Uterus (tissue), 4 donors: Measurements from ENCODE around the gene ZBTB5. TPM values are rescaled to one million over a fixed set of nuclear protein-coding genes. Genes with fewer than 3 reads are reported as not detected.
A peak's percentile ranks its signal among the peaks of the same experiment; 100 is the strongest.
"Not testable (repeated sequence)": the region's sequence is repeated elsewhere in the genome, so short reads cannot be mapped to it uniquely, and the experiment has no call there.

Source experiments
- DNase-seq, 2 donors: peaks; one replicate each; pipeline ENCODE4 v3.0.0-alpha.2; 2019 to 2020
- H3K27ac ChIP-seq, 2 donors: fragments of 200-600 bp; sonication (generic); 1 replicate in 1 of 2; 2 replicates in 1 of 2; pipeline ENCODE4 v1.5.1; 2016 to 2018
- H3K27me3 ChIP-seq, 2 donors: fragments of 200-600 bp; sonication (generic); one replicate each; pipeline ENCODE4 v1.5.1; 2018 to 2019; ENCODE audit warnings: control low read depth in 1 of 2
- H3K36me3 ChIP-seq, 2 donors: fragments of 200-600 bp; sonication (generic); one replicate each; pipeline ENCODE4 v1.5.1; 2019; ENCODE audit warnings: control low read depth in 1 of 2
- H3K4me1 ChIP-seq, 2 donors: fragments of 200-600 bp; sonication (generic); one replicate each; pipeline ENCODE4 v1.5.1; 2018 to 2019; ENCODE audit warnings: control low read depth in 1 of 2
- H3K4me3 ChIP-seq, 2 donors: fragments of 200-600 bp; sonication (generic); 1 replicate in 1 of 2; 2 replicates in 1 of 2; pipeline ENCODE4 v1.5.1; 2018 to 2019; ENCODE audit warnings: mild to moderate bottlenecking in 1 of 2
- H3K9me3 ChIP-seq, 2 donors: fragments of 200-600 bp; sonication (generic); one replicate each; pipeline ENCODE4 v1.5.1; 2019; ENCODE audit warnings: control low read depth in 1 of 2
- CTCF ChIP-seq, 4 experiments: fragments of 200-600 bp in 2 of 4; fragments of 450-650 bp in 2 of 4; sonication (generic) in 2 of 4; IDR thresholded peaks; one replicate each; pipeline ENCODE4 v1.5.1; 2016 to 2019; ENCODE audit warnings: antibody characterized with exemption in 4 of 4, mild to moderate bottlenecking in 2 of 4, moderate library complexity in 1 of 4
- POLR2A ChIP-seq, 2 donors: fragments of 450-650 bp; IDR thresholded peaks; one replicate each; pipeline ENCODE4 v1.6.1; 2016; ENCODE audit warnings: antibody characterized with exemption in 2 of 2, mild to moderate bottlenecking in 1 of 2, moderate library complexity in 1 of 2
- intact Hi-C: fragments of 100-400 bp; cut with DNase I; formaldehyde crosslinking; loops from one replicate; pipeline ENCODE4 v1.15.1; 2023; ENCODE audit warnings: low total_unique reads
- total RNA-seq, 4 donors: library from RNA; depleted of rRNA in 3 of 4; stranded (reverse); fragments of >200 nt in 3 of 4; gene quantifications; one replicate each; pipeline versions ENCODE4 v1.1.0 to v1.2.4, GENCODE V29; 2014 to 2023
- donor health status: DM: yes; HTN: yes; CAD: no.

ZBTB5 gene, protein sequence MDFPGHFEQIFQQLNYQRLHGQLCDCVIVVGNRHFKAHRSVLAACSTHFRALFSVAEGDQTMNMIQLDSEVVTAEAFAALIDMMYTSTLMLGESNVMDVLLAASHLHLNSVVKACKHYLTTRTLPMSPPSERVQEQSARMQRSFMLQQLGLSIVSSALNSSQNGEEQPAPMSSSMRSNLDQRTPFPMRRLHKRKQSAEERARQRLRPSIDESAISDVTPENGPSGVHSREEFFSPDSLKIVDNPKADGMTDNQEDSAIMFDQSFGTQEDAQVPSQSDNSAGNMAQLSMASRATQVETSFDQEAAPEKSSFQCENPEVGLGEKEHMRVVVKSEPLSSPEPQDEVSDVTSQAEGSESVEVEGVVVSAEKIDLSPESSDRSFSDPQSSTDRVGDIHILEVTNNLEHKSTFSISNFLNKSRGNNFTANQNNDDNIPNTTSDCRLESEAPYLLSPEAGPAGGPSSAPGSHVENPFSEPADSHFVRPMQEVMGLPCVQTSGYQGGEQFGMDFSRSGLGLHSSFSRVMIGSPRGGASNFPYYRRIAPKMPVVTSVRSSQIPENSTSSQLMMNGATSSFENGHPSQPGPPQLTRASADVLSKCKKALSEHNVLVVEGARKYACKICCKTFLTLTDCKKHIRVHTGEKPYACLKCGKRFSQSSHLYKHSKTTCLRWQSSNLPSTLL
- 10 to 100 TPM in 3 of 4 donors, 1 to 10 TPM in 1; 6.5 to 22.0 (median 13.3) TPM for total RNA-seq

DNA sequence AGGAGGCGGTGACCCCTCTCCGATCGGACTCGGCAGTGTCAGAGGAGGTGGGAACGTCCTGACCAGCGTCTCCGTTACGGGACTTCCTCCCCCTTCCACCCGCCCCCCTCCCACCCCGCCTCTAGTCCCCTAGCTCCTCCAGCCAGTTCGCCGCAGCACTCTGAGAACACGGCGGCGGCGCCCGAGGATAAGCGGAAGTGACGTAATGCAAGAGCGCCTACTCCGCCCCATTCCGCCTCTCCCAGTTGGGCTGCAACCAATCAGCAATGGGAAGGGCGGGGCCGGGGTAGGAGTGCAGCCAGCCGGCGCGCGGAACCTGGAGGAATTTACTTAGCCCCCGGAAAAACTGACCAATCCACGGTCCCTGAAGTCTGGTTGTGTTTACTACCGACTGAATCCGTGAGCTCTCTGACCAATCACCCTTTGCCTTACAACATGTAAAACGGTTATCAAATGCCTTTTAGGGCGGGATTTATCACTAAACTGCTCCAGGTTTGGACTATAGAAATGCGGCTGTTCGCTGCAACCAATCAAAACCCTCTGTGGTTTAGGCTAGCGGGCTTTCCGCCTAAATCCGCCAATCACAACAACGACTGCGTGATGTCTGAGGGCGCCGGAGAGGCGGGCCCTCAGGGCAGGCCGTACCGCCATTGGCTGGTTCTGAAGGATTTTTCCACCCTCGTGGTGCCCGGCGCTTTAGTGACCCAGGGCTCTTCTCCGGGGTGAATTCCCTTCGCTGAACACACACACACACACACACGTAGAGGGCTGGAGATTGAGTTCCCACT is at the start of gene ZBTB5:
Gene ZBTB5 (minus strand): TSS at position 202 of the 788 bp plus-strand sequence. CDS start 22,899 bp downstream, outside the sequence.
- H3K4me1 ChIP-seq, result peaks cover 0 to 5% of the 10 kb centered on the region in 2 donors
- H3K27me3 ChIP-seq, result no peaks in the 10 kb centered on the region
- intact Hi-C loops, result no loop called here
- H3K4me3 ChIP-seq, result peak within 1 kb of the TSS; percentile 67 to 92
- no peaks in the 10 kb centered on the region for H3K9me3 ChIP-seq
- H3K36me3 ChIP-seq, result no peaks in the 10 kb centered on the region
- TF ChIP-seq POLR2A (IDR thresholded peaks at IDR 0.05) (peak; percentile 52 to 80), CTCF (IDR thresholded peaks at IDR 0.05) (peak in 1 of 4 experiments; percentile 6)
- DNase-seq, result peak; percentile 99
- peak within 1 kb of the TSS; percentile 92 to 93 for H3K27ac ChIP-seq

DNA sequence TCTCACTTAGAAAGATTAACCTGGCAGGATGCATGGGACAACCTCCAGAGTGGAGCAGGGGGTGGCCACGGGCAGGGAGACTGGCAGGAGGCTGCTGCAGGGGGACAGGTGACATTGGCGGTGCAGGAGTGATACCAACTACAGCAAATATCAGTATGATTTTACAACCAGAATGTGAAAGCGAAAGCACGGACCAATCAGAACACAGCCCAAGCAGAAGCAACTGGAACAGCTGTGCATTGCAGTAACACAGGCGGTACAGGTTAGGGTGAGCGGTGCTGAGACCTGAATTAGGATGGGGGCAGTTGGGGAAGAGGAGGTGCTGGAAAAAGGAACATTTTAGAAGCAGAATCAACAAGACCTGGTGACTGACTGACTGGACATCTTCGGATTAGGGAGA is 49.7 kb upstream of the ZBTB5 start:
- Histone ChIP-seq H3K27ac (no peak overlapping the region), H3K36me3 (no peaks in the 10 kb centered on the region), H3K9me3 (no peaks in the 10 kb centered on the region), H3K4me1 (no peaks in the 10 kb centered on the region), H3K27me3 (no peaks in the 10 kb centered on the region), H3K4me3 (no peak overlapping the region)
- intact Hi-C loops, result no loop called here
- no peak for DNase-seq
- no peak for TF ChIP-seq CTCF (IDR thresholded peaks at IDR 0.05)
- TF ChIP-seq POLR2A (IDR thresholded peaks at IDR 0.05), result no peak

DNA sequence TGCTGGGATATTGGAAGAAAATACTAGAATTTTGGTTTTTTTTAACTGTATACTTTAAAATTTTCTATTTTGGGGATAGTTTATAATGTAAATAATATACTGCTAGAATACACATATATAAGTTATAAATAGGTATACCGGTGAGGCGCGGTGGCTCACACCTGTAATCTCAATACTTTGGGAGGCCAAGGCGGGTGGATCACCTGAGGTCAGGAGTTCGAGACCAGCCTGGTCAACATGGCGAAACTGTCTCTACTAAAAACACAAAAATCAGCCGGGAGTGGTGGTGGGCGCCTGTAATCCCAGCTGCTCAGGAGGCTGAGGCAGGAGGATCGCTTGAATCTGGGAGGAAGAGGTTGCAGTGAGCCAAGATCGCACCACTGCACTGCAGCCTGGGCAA is 49.2 kb upstream of the ZBTB5 start:
- H3K36me3 ChIP-seq, H3K27me3 ChIP-seq, intact Hi-C loops, DNase-seq, H3K4me1 ChIP-seq, H3K4me3 ChIP-seq, H3K9me3 ChIP-seq, H3K27ac ChIP-seq: not testable (repeated sequence)

- Histone ChIP-seq H3K9me3 (no peaks in the 10 kb centered on the region), H3K4me1 (no peaks in the 10 kb centered on the region), H3K4me3 (no peak overlapping the region), H3K36me3 (no peaks in the 10 kb centered on the region), H3K27me3 (no peaks in the 10 kb centered on the region), H3K27ac (no peak overlapping the region)
- intact Hi-C loops, result no loop called here
- TF ChIP-seq CTCF (IDR thresholded peaks at IDR 0.05) (no peak), POLR2A (IDR thresholded peaks at IDR 0.05) (no peak)
- DNase-seq, result no peak
Measured at GRCh38 chr9:37512437-37512836, 47.2 kb upstream of the ZBTB5 start.

GRCh38 chr9:37511016-37512010 is 46.1 kb upstream of the ZBTB5 start:
- intact Hi-C loops, result no loop called here
- Histone ChIP-seq H3K36me3 (no peaks in the 10 kb centered on the region), H3K27me3 (no peaks in the 10 kb centered on the region), H3K4me1 (no peaks in the 10 kb centered on the region), H3K4me3 (no peak overlapping the region), H3K9me3 (no peaks in the 10 kb centered on the region), H3K27ac (no peak overlapping the region)
- TF ChIP-seq POLR2A (IDR thresholded peaks at IDR 0.05) (no peak), CTCF (IDR thresholded peaks at IDR 0.05) (no peak)
- DNase-seq, result no peak

GRCh38 chr9:37510053-37510452 is 44.8 kb upstream of the ZBTB5 start:
- H3K27me3 ChIP-seq, intact Hi-C loops, H3K4me3 ChIP-seq, H3K9me3 ChIP-seq, DNase-seq, H3K4me1 ChIP-seq, H3K27ac ChIP-seq, H3K36me3 ChIP-seq: not testable (repeated sequence)
